KOPT-K1 (cell line): ENCODE measurements around the gene NPNT.
"Not testable (repeated sequence)": the region's sequence is repeated elsewhere in the genome, so short reads cannot be mapped to it uniquely, and the experiment has no call there.

Experiments
- H3K27ac ChIP-seq: fragments of 200-600 bp; sonication (generic); 2 replicates; pipeline ENCODE4 v1.5.1; 2016; ENCODE audit warnings: antibody characterized with exemption, mild to moderate bottlenecking, low read depth, low read length; ENCODE audit not compliant: poor library complexity, severe bottlenecking
- H3K36me3 ChIP-seq: fragments of 200-600 bp; sonication (generic); 2 replicates; pipeline ENCODE4 v1.5.1; 2017; ENCODE audit warnings: antibody characterized with exemption, mild to moderate bottlenecking, low read length, moderate library complexity; ENCODE audit not compliant: insufficient read depth
- H3K9me3 ChIP-seq: fragments of 200-600 bp; sonication (generic); 2 replicates; pipeline ENCODE4 v1.5.1; 2017; ENCODE audit warnings: antibody characterized with exemption, low read length, mild to moderate bottlenecking; ENCODE audit not compliant: insufficient read depth, poor library complexity, severe bottlenecking

The NPNT gene

GRCh38 chr4:105894660-105895582 lies at the start of gene NPNT:
TSS of gene NPNT (plus strand) at chr4:105895471. CDS start at chr4:105895653, 182 bp downstream.
- no peaks in the 10 kb centered on the region for H3K36me3 ChIP-seq
- peaks cover 8% of the 10 kb centered on the region for H3K9me3 ChIP-seq
- no peak within 1 kb of the TSS for H3K27ac ChIP-seq

DNA sequence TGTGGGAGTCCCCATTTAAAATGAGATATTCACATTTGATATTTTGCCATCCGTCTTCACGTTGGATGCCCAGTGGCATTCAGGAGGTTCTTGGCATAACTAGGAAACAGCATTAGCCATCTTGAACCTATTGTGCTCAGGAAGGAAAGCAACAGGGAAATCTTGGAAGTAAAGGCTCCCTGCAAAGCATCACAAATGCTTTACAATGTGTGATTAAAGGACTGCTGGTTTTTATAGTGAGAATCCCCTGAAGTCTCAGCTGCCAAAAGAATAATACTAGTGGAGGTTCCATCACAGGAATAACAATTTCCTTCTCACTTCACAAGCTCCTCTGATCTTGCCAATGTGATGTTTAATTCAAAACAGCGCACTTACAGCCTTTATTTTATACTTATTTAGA lies 49.7 kb upstream of the NPNT start:
- Histone ChIP-seq H3K9me3 (no peaks in the 10 kb centered on the region), H3K36me3 (peaks cover 12% of the 10 kb centered on the region), H3K27ac (no peak overlapping the region)

GRCh38 chr4:105848359-105848758 lies 46.9 kb upstream of the NPNT start:
- not testable (repeated sequence) for H3K27ac ChIP-seq, H3K36me3 ChIP-seq, H3K9me3 ChIP-seq

GRCh38 chr4:105851196-105851595 lies 44.1 kb upstream of the NPNT start:
- no peaks in the 10 kb centered on the region for H3K36me3 ChIP-seq
- no peaks in the 10 kb centered on the region for H3K9me3 ChIP-seq
- H3K27ac ChIP-seq, result no peak overlapping the region

- not testable (repeated sequence) for H3K27ac ChIP-seq, H3K36me3 ChIP-seq, H3K9me3 ChIP-seq
Observed at GRCh38 chr4:105852230-105852629, 43.0 kb upstream of the NPNT start.

DNA sequence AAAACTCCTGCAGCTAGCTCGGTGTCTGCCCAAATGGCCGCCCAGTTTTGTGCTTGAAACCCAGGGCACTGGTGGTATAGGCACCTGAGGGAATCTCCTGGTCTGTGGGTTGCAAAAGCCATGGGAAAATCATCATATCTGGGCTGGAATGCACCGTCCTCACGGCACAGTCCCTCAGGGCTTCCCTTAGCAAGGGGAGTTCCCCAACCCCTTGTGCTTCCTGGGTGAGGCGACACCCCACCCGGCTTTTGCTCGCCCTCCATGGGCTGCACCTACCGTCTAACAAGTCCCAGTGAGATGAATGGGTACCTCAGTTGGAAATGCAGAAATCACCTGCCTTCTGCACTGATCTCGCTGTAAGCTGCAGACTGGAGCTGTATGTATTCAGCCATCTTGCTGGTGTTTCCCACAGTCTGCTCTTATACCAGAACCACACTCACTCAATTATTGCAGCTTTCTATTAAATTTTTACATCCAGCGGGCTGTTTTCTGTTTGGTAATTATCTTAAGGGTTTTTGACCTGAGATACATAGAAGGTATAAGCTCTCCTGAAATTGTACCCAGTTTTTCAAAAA lies 36.7 kb upstream of the NPNT start:
- Histone ChIP-seq H3K9me3 (no peaks in the 10 kb centered on the region), H3K36me3 (no peaks in the 10 kb centered on the region), H3K27ac (no peak overlapping the region)

- Histone ChIP-seq H3K27ac (no peak overlapping the region), H3K36me3 (no peaks in the 10 kb centered on the region), H3K9me3 (no peaks in the 10 kb centered on the region)
Observed at GRCh38 chr4:105859233-105859632, 36.0 kb upstream of the NPNT start.

GRCh38 chr4:105870963-105871362 lies 24.3 kb upstream of the NPNT start:
- no peaks in the 10 kb centered on the region for H3K9me3 ChIP-seq
- no peak overlapping the region for H3K27ac ChIP-seq
- no peaks in the 10 kb centered on the region for H3K36me3 ChIP-seq

DNA sequence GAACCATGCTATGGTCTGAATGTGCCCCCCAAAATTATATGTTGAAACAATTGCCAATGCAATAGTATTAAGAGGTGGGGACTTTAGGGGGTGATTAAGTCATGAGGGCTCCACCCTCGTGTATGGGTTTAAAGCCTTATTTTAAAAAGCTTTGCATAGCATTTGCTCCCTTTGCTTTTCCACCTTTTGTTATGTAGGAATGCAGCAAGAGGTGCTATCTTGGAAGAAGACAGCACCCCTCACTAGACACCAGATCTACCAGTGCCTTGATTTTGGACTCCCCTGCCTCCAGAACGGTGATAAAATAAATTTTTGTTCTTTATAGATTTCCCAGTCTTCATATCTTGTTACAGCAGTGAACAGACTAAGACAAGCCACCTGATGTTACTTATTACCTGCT lies 23.3 kb upstream of the NPNT start:
- no peak overlapping the region for H3K27ac ChIP-seq
- H3K36me3 ChIP-seq, result no peaks in the 10 kb centered on the region
- H3K9me3 ChIP-seq, result no peaks in the 10 kb centered on the region

DNA sequence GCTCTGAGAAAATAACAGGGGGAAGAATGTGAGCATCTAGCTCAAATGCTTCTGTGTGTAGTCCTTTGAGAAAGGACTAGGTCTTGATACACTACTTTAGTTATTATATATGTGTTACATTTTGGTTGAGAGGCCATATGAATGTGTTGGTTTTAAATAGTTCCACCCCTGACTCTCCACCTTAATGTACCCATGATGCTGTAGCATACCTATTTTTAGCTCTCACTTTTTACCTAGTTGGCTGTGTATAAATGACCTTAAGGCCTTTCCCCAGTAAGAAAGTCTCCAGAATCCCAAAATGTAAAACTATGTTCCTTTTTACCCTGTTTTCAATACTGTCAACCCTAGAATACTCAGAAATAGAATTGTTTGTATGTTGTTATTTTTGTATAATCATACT lies 20.0 kb upstream of the NPNT start:
- Histone ChIP-seq H3K27ac (no peak overlapping the region), H3K9me3 (no peaks in the 10 kb centered on the region), H3K36me3 (no peaks in the 10 kb centered on the region)

GRCh38 chr4:105878668-105879067 lies 16.6 kb upstream of the NPNT start:
- Histone ChIP-seq H3K36me3 (no peaks in the 10 kb centered on the region), H3K9me3 (no peaks in the 10 kb centered on the region), H3K27ac (no peak overlapping the region)

- H3K27ac ChIP-seq, result no peak overlapping the region
- no peaks in the 10 kb centered on the region for H3K36me3 ChIP-seq
- H3K9me3 ChIP-seq, result no peaks in the 10 kb centered on the region
Observed at GRCh38 chr4:105887508-105887907, 7.8 kb upstream of the NPNT start.

- H3K9me3 ChIP-seq, result peaks cover 8% of the 10 kb centered on the region
- H3K27ac ChIP-seq, result no peak overlapping the region
Observed at GRCh38 chr4:105895583-105896460, 551 bp downstream of the NPNT start.

DNA sequence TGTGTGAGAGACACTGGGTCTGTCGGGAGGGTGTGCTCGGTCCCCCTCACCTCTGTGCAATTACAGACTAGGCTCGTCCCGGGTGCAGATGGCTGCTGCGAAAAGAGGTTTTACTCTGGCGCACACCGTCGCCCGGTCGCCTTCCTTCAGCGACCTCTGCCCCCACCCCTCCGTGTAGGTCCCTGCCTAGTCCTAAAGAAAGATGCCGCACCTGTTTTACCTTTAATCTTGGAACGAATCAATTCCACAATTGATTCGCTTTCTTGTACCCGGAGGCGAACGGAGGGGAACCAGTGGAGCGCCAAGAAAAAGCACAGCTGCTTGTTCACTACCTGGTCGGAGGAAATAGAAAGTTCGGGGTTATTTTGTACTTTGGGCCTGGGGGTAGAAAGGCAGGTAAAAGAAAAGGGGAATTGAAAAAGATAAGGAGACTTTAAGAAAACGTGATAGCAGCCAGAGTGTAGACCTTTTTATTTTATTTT lies 1.2 kb downstream of the NPNT start:
- Histone ChIP-seq H3K36me3 (no peaks in the 10 kb centered on the region), H3K27ac (no peak overlapping the region), H3K9me3 (peaks cover 8% of the 10 kb centered on the region)

More at GRCh38 chr4:105895583-105896460, 551 bp downstream of the NPNT start:
- H3K36me3 ChIP-seq, result no peaks in the 10 kb centered on the region
